T-helper 1 cell treated with Interleukin-12 subunit alpha and Interleukin-12 subunit beta and Interleukin-4 antibody, amounts not matched to agents 30 μg/mL and 1 μg/mL, for 36 hours (primary cell): ENCODE data around the gene MVB12B.
A peak's percentile ranks its signal among the peaks of the same experiment; 100 is the strongest.

ENCODE experiments used
- H3K27ac Mint-ChIP-seq: one replicate; pipeline ENCODE4 v1.8.0; 2021; ENCODE audit warnings: mild to moderate bottlenecking, mixed read lengths
- H3K27me3 Mint-ChIP-seq: one replicate; pipeline ENCODE4 v1.8.0; 2021; ENCODE audit warnings: low read depth, mixed read lengths
- H3K36me3 Mint-ChIP-seq: one replicate; pipeline ENCODE4 v1.8.0; 2021; ENCODE audit warnings: low read depth, mixed read lengths
- H3K4me1 Mint-ChIP-seq: one replicate; pipeline ENCODE4 v1.8.0; 2021; ENCODE audit warnings: low read depth, mixed read lengths
- H3K4me3 Mint-ChIP-seq: one replicate; pipeline ENCODE4 v1.8.0; 2021; ENCODE audit warnings: mild to moderate bottlenecking, moderate library complexity, mixed read lengths
- H3K9me3 Mint-ChIP-seq: one replicate; pipeline ENCODE4 v1.8.0; 2021; ENCODE audit warnings: mixed read lengths

The MVB12B gene

DNA sequence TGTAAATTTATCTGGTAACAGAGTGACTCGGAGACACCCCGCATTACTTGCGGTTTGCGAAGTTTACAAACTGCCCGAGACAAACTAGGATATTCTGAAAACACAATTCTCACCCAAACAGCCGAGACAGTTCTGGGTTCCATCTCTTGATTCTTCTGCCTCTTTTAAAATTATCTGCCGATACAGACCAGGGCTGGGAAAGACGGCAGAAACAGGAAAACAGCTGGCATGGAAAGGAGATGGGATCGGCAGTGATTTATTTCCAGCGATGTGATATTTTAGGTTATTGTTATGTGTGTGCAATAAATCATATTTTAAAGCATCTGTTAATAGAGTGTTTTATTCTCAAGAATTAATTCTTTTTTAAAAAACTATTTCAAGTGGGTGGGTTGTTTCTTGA is 193.8 kb downstream of the MVB12B start:
- Mint-ChIP-seq H3K4me3 (no peak overlapping the region), H3K36me3 (no peaks in the 10 kb centered on the region), H3K27me3 (peaks cover 62% of the 10 kb centered on the region), H3K27ac (no peak overlapping the region), H3K9me3 (no peaks in the 10 kb centered on the region), H3K4me1 (peaks cover 30% of the 10 kb centered on the region)

DNA sequence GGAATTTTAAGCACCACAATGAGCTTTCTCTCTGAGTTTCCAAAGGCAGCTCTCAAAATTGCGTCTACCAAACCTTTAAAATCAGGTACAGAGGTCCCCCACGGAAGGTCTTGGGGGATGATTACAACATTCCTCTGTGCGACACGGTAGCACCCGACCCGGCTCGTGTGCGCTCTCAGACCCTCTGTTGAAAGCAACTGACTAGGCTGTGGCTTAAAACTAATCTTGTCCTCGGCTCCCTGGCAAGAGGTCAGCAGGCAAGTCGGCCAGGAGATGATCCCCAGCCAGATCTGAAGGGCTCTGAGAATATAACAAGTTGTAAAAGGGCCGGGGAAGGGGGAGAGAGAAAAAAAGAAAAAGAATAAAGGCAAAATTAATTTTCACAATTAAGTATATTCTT is 194.5 kb downstream of the MVB12B start:
- H3K27me3 Mint-ChIP-seq = peaks cover 55% of the 10 kb centered on the region
- no peak overlapping the region for H3K4me3 Mint-ChIP-seq
- H3K9me3 Mint-ChIP-seq = no peaks in the 10 kb centered on the region
- no peak overlapping the region for H3K27ac Mint-ChIP-seq
- peaks cover 30% of the 10 kb centered on the region for H3K4me1 Mint-ChIP-seq
- H3K36me3 Mint-ChIP-seq = no peaks in the 10 kb centered on the region

DNA sequence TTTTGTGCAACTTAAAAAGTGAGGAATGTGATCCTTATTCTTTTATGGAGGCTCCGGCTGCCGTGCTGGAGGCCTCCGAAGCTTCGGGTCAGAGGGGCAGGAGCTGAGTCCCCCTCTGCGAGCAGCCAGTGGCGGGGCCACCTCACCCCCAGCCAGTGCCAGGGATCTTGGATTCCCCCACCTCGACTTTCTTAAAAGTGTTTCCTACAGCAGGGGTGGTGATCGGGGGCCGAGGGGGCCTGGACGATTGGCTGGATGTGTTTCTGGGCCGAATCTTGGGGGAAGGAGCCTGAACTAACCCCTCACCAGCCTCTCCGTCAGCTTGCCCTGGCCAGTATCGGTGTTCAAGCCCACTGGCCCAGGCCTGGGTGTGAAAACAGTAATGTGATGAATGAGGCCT is 194.9 kb downstream of the MVB12B start:
- no peak overlapping the region for H3K4me3 Mint-ChIP-seq
- H3K4me1 Mint-ChIP-seq = peaks cover 27% of the 10 kb centered on the region
- H3K9me3 Mint-ChIP-seq = no peaks in the 10 kb centered on the region
- H3K27ac Mint-ChIP-seq = no peak overlapping the region
- H3K27me3 Mint-ChIP-seq = peaks cover 51% of the 10 kb centered on the region
- H3K36me3 Mint-ChIP-seq = no peaks in the 10 kb centered on the region

DNA sequence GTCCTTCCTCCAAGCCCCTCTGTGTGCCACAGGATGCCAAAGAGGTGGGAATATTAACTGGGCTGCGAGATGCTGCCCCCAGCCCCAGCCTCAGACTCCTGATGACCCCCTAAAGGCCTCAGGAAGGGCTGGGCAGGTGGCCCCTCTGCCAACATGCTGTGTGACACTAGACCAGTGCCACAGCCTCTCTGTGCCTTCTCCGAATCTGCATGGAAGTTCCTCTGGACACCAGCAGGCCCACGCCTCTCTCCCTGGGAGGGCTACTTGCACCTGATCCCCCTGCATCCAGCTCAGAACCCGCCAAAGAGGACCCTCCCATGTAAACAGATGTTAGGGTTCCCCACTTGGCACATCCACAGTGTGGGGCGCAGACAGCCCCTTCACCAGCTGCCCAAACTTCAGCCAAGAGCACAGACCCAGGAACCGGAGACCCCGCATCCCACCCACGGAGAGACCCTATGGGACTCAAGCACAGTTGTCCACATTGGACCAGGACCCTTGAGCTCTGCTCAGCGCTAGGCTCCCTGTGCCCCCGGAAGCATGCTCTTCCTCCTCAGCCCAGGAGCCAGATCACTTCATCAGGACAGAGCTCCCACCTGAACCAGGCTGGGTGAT is 195.5 kb downstream of the MVB12B start:
- H3K27me3 Mint-ChIP-seq = peaks cover 45% of the 10 kb centered on the region
- no peaks in the 10 kb centered on the region for H3K36me3 Mint-ChIP-seq
- no peaks in the 10 kb centered on the region for H3K9me3 Mint-ChIP-seq
- peaks cover 21% of the 10 kb centered on the region for H3K4me1 Mint-ChIP-seq
- H3K27ac Mint-ChIP-seq = no peak overlapping the region
- no peak overlapping the region for H3K4me3 Mint-ChIP-seq

DNA sequence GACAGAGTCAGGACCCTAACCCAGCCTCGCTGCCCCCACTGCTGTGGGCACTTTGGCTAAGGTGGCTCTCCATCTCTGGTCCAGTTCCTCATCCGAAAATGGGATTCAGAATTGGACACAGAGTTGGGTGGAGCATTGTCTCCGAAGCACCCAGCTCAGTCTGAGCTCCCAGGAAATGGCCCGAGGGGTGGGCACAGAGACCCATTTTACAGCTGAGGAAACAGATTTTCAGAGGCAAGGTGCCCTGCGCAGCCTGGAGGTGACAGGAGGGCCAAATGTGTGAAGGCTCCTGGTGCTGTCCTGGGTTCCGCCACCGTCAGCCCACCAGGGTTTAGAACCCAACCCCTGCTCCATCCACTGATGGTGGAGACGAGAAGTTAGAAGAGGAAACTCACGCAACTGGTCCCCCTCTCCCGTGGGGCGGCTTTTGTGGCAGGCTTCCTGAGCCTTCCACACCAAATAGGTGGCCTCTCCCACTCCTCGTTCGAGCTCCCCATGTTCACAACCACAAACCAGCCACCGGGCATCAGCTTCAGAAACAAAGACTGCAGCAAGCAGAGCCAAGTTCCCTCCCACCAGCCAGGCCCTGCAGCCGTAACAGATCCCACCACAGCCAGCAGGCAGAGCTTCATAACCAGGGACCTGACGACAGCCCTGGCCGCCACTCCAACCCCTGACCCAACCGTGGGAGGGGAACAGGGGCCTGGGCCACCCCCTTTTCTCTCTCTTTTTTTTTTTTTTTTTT is 196.2 kb downstream of the MVB12B start:
- Mint-ChIP-seq H3K27ac (no peak overlapping the region), H3K4me3 (no peak overlapping the region), H3K9me3 (no peaks in the 10 kb centered on the region), H3K36me3 (no peaks in the 10 kb centered on the region), H3K4me1 (peaks cover 14% of the 10 kb centered on the region), H3K27me3 (peaks cover 38% of the 10 kb centered on the region)

DNA sequence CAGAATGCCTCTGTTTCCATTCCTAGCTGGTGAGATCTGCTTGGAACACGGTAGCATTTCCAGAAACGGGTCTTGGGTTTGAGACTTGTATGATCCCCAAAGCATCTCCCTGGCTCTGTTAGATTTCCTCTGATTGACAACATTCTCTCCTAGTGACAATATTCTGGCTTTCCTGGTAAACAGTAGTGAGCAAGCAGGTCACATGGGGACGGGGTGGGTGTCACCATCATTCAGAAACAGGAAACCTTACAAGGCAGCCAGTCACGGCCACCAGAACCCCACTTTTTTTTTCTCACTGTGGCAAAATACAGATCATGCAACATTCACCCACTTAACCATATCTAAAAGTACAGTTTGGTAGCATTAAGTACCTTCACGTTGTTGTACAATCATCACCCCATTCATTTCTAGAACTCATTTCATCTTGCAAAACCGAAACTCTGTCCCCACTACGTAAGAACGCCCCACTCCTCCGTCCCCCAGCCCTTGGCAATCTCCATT is 197.0 kb downstream of the MVB12B start:
- Mint-ChIP-seq H3K36me3 (no peaks in the 10 kb centered on the region), H3K4me3 (peak overlapping the region; percentile 18), H3K27ac (no peak overlapping the region), H3K9me3 (no peaks in the 10 kb centered on the region), H3K4me1 (peaks cover 11% of the 10 kb centered on the region), H3K27me3 (peaks cover 30% of the 10 kb centered on the region)

DNA sequence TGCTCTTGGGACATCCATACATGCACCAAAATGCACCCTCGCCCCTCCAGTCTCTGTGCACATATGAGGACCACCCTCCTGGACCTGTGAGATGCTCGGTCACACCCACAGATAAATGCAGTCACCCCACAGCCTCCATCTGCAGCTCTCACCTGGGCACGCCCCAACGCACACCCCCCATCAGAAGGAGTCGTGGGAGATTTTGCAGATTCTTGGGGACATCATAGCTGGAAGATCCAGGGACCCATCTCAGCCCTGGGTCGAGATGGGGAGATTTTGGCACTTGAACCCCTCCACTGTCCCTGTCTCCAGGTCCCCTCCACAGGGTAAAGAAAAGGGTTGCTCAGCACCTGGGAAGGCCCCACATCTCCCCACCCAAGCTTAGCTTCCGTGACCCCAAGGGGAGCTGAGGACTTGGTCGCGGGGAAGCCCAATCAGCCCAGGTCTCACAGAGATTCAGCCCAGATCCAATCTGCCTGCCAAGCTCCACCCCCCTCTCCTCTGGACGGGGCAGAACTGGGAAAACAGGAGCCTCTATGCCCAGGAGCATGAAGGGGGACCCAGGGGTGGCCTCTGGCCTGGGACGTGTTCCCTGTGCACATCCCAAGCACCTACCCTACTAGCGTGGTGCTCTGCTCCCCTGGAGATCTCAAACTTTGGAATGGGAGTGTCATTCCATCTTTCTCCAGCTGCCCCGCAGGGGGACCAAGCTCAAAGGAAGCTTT is 197.9 kb downstream of the MVB12B start:
- H3K36me3 Mint-ChIP-seq = no peaks in the 10 kb centered on the region
- H3K27me3 Mint-ChIP-seq = peaks cover 28% of the 10 kb centered on the region
- peak overlapping the region; percentile 18 for H3K4me3 Mint-ChIP-seq
- peaks cover 11% of the 10 kb centered on the region for H3K4me1 Mint-ChIP-seq
- no peak overlapping the region for H3K27ac Mint-ChIP-seq
- H3K9me3 Mint-ChIP-seq = no peaks in the 10 kb centered on the region

DNA sequence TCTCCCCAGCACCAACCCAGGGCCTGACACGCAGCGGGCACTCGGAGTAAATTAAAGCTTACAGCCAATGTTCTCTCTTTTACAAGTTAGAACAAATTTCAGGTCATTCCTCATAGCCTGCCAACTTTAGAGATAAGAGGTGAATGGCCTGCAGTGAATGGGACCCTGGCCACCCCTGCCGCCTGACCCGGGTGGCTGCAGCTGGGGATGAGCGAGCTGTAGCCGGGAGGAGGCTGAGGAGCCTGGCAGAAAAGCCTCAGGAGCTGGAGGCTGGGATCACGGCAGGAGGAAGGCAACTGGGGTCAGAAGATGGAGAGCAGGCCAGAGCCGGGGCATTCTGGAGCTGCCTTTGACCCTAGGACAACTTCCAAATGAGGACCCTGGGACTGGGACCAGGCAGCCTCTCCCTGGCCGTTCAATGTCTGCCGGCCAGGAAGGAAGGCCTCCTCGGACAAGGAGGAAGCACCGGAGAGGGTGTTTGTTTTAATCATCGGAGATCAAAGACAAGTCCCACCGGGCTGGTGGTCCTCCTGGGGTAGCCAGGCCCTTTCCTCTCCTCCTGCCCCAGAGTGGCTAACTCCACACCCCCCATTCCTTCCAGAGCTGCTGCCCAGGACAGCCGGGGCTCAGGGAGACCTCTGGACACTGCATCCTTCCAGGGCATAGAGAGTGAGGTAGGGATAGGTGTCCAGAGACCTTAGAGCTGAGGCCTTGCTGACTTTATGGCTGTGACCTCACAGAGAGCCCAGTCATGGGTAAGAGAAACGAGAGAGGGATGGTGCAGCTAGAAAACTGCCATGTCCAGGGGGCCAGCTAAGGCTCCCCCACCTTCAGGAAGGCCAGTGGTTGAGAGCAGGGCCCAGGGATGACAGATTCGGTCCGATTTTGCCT is 199.8 kb downstream of the MVB12B start:
- Mint-ChIP-seq H3K36me3 (no peaks in the 10 kb centered on the region), H3K4me3 (no peak overlapping the region), H3K9me3 (no peaks in the 10 kb centered on the region), H3K4me1 (peaks cover 11% of the 10 kb centered on the region), H3K27me3 (peaks cover 31% of the 10 kb centered on the region), H3K27ac (no peak overlapping the region)

DNA sequence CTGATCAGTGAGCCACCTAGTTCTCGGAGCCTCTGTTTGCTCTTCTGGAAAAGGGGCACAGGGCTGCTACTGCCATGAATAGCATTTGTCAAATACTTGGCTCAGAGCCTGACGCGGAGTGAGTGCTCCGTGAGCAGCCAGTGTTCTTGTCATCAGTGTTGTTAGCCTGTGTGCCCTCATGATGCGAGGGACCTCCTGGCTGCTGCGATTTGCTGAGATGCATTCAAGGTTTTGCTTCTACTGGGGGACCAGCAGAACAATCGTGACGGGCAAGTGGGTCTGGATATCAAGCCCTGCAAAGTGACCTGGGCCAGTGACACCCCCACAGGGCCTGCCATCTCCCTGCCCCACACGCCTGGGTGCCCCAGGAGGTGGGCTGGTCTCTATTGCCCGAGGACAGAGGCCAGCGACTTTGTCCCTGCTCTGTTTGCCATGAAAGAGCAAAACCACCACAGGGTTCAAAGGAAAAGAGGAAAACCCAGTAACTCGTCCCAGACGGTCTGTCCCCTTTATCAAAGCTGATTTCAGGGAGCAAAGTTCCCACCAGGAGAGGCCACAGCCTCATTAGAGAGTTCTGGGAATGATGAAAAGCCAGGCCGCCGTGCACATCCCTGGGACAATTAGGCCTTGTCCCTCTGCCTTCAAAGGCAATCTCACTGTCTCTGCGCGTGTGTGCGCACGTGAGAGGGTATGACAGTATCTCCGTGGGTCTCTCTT is 200.6 kb downstream of the MVB12B start:
- H3K4me1 Mint-ChIP-seq = peaks cover 11% of the 10 kb centered on the region
- H3K27me3 Mint-ChIP-seq = peaks cover 35% of the 10 kb centered on the region
- H3K27ac Mint-ChIP-seq = no peak overlapping the region

DNA sequence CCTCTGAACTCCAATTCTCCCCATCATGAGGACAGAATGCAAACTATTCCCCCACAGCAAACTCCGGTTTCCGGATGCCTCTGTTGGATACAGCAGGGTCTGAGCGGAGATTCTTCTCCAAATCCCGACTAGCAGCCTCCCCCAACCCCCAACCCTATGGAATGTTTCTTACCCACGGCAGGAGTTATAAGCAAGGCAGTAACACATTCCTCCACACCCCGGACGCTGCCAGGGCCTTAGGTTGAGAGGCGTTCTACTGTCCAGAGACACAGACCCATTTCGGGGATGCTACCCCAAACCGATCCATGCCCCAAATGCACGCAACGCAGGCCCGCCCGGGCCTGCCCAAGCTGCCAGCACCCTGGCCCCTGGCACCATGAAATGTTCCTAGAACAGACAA is 201.5 kb downstream of the MVB12B start:
- H3K4me1 Mint-ChIP-seq = peaks cover 9% of the 10 kb centered on the region
- no peaks in the 10 kb centered on the region for H3K36me3 Mint-ChIP-seq
- no peaks in the 10 kb centered on the region for H3K9me3 Mint-ChIP-seq
- H3K27me3 Mint-ChIP-seq = peaks cover 40% of the 10 kb centered on the region
- no peak overlapping the region for H3K4me3 Mint-ChIP-seq
- no peak overlapping the region for H3K27ac Mint-ChIP-seq

More for the DNA sequence above, 200.6 kb downstream of the MVB12B start:
- Mint-ChIP-seq H3K9me3 (no peaks in the 10 kb centered on the region), H3K36me3 (no peaks in the 10 kb centered on the region), H3K4me3 (no peak overlapping the region)

DNA sequence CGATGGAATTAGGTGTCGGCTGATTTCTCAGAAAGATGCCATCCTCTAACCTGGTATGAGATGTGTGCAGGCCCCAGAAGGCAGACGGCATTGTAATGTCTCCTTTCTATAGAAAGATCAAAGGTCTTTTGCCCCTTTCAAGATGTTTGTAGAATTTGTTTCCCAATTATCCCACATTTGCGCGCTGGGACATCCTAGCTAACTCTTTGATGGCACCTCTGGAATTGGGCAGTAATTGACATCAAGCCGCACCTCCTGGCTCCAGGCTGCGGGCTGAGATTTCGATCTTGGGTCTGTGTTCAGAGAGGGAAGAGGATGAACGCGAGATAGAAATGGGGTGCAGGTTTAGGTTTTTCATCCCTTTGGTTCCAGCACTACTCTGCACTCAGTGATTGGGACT is 202.3 kb downstream of the MVB12B start:
- no peaks in the 10 kb centered on the region for H3K36me3 Mint-ChIP-seq
- H3K4me1 Mint-ChIP-seq = peaks cover 3% of the 10 kb centered on the region
- no peak overlapping the region for H3K27ac Mint-ChIP-seq
- peaks cover 32% of the 10 kb centered on the region for H3K27me3 Mint-ChIP-seq
- no peaks in the 10 kb centered on the region for H3K9me3 Mint-ChIP-seq
- H3K4me3 Mint-ChIP-seq = no peak overlapping the region

DNA sequence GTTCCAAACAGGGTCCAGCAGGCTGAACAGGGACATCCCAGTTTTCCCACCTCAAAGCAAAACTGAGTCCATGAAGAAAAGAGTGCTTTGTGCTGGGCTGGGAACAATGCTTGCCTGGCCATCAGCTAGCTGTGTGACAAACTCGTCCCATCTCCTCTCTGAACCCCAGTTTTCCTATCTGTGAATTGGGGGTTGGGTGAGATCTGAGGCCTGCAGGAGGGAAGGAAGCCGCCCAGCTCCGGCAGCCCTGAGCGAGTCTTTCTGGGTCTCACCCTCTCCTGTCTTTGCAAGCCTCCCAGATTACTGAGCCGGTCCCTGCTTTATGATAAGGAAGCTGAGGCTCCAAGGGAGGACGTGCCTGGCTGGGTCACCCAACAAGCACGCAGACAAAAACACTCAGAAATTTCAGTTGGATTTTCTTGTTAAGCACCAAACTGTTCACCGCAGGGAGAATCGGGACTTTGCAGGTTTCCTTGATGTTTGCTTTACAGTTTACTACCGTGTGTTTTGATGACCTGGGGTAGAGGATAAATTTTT is 204.5 kb downstream of the MVB12B start:
- H3K4me1 Mint-ChIP-seq = no peaks in the 10 kb centered on the region
- H3K36me3 Mint-ChIP-seq = no peaks in the 10 kb centered on the region
- H3K9me3 Mint-ChIP-seq = no peaks in the 10 kb centered on the region
- no peak overlapping the region for H3K4me3 Mint-ChIP-seq
- H3K27me3 Mint-ChIP-seq = peaks cover 29% of the 10 kb centered on the region
- H3K27ac Mint-ChIP-seq = no peak overlapping the region

DNA sequence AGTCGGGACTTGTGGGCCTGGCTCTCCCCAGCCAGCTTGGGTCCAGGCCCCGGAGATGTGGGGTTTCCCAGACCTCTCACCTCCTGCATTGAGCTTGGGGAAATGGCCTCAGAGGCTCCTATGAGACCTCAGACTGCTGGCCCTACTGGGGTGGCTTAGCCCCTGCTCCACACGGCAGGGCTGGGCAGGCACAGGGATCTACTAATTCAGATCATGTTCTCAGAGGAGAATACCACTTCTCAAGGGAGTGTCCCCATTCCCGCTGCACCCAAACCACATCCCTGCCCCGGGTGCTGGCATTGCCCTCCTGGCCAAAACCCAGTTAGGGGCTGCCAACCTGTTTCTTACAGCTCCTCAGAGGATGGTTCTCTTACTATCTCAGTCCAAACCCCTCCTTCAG is 205.0 kb downstream of the MVB12B start:
- Mint-ChIP-seq H3K27me3 (peaks cover 32% of the 10 kb centered on the region), H3K36me3 (no peaks in the 10 kb centered on the region), H3K4me3 (no peak overlapping the region), H3K27ac (no peak overlapping the region), H3K4me1 (no peaks in the 10 kb centered on the region), H3K9me3 (no peaks in the 10 kb centered on the region)
